IPS DF 4.7 (cell line): Measurements from ENCODE around the gene DSCAML1.
"Not testable (repeated sequence)": the region's sequence is repeated elsewhere in the genome, so short reads cannot be mapped to it uniquely, and the experiment has no call there.

ENCODE experiments used
- DNase-seq: peaks from one replicate; pipeline ENCODE4 v3.0.0-alpha.2; 2013; ENCODE audit warnings: low spot score; ENCODE audit errors: extremely low read depth

Gene DSCAML1

DNA sequence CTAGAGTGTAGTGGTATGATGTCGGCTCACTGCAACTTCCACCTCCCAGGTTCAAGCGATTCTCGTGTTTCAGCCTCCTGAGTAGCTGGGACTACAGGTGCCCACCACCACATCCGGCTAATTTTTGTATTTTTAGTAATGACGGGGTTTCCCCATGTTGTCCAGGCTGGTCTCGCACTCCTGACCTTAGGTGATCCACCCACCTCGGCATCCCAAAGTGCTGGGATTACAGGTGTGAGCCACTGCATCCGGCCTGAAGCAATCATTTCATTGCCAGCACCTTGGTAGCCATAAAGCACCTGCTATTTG is 340.3 kb downstream of the DSCAML1 start:
- DNase-seq, result not testable (repeated sequence)

DNA sequence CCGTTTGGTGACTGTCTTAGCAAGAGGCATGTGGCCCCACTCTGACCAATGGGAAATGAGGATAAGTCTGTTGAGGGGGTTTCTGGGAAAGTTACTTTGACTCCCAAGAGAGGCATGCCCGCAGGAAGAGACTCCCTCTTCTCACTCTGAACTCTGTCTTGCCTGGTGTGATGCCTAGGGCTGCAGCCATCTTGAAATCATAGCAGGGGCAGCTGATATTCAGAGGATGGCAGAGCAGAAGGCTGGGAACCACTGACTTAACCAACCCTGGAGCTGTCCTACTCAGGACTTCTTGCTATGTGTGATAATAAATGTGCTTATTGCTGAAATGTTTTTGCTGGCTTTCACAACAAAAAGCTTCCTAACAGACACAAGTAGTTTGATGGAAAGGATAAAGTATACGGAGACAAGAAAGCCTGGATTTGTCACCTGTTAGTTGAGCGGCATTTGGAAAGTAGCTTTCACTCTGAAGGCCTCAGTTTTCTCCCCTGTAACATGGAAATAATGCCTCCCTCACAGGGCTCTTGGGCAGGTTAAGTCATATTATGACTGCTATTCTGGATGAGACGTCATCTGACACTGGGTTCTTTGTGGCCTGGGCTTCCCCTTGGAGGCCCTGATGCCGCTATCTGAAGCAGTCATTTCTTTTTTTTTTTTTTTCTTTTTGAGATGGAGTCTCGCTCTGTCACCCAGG is 340.8 kb downstream of the DSCAML1 start:
- DNase-seq, result no peak

DNA sequence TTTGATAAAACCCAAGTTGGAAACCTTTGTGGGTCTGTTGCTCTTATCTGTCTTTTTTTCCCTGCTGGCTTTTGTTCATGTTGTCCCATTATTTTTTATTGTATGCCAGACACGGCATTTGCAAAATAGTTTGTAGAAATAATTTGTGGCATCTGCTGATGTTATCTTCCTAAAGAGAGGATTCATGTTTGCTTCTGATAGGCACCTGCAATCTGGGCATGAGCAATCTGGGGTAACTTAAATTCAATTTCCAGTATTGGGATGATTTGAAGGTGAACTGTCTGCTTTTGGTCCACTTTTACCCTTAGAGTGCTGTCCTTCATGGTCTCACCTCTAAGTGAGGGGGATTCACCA is 342.5 kb downstream of the DSCAML1 start:
- no peak for DNase-seq

DNA sequence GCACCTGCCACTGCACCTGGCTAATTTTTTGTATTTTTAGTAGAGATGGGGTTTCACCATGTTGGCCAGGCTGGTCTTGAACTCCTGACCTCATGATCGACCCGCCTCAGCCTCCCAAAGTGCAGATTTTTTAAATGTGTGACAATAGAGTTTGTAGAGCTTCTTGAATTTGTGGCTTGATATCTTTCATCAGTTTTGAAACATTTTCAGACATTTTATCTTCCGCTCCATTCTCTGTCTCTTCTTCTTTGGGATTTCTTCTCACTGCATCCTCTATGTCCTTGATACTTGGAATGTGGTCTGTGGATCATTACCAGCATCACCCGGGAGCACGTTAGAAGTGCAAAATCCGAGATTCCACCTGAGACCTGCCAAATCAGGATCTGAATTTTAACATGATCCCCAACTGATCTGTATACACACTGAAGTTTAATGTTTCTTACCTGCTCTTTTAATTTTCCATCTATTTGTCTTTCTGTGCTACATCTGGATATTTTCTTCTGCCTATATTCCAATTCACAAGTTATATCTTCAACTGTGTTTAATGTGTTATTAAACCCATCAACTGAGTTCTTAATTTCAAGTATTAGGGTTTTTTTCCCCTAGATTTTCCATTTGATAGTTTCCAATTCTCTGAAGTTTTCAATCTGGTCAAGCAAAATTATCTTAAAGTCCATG is 343.0 kb downstream of the DSCAML1 start:
- no peak for DNase-seq

DNA sequence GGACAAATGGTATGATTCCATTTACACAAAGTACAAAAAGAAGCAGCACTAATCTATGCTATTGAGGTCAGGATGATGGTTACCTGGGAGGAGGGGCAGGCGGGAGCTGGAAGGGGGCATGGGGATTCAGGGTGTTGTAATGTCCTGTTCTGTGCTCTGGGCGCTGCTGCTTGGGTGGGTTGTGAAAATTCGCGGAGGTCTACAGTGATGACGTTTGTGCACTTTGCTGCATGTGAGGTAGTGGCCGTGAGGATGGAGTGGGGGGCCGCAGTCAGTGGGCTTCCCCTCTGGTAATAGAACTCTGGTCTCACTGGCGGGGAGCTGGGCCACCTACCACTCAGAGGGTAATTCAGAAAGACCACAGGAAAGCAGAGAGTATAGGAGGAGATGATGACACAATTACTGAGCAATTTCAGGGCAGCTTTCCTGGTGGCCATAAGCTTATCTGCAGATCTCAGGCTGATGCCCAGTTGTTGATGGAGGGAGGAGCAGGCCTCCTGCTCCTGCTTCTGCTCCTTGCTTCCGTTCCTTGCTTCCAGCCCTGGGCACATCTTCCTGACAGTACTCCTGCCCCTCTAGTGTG is 347.8 kb downstream of the DSCAML1 start:
- DNase-seq, result no peak

DNA sequence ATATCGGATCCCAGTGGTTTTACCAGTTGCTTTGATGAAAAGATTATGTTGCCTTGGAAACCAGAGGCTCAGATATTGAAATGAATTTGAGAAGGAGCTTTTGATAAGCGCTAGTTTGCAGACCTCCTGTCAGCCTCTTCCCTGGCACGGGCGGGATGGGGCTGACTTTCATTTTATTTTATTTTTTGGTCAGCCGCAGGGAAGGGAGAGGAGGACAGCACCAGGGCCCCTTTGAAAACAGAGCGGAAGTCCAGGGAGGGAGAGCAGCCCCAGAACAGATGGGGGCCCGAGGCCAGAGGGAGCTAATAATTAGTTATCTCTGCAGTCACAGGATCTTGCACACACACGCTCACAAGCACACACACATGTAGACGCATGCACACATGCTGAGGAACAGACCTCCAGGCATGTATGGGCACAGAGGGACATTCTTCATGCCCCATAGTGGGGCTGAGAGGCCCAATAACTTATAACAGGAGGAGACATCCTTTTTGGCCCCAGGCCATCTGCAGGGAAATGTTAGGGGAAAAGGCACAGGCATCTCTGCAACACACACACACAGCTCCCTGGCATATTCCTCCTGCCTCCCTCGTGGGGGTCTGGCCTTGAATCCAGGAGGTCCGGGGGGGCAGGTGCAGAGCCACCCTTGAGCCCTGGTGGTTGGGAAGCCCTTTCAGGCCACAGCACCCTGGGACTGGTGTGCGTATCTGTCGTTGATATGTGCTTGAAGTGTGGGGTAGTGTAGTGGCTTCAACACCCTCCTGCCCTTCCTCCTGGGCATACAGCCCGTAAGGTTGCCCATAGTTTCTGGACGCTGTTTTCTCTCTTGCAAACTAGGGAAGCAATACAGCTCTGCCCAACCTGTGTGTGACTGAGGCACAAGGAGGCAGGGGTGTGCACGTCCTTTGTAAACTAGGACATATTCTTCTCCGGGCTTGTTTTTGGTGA is 352.0 kb downstream of the DSCAML1 start:
- no peak for DNase-seq

DNA sequence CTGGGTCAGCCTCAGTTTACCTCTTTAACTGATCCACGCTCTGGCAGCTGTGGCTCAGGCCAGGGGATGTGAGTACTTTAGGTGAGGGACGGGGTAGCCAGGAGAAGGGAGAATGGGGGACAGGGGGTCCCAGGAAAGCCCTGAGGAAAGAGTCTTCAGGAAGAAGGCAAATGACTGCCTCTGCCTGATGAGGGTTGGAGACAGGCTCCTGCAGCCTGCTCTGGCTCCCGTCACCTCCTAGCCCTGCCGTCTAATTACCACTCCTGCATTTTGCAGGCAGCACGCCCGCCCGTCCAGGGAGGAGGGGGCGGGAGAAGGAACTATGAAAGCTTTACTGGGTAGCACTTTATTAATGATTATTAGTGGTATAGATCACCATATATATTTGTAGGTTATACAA is 352.8 kb downstream of the DSCAML1 start:
- DNase-seq, result no peak

DNA sequence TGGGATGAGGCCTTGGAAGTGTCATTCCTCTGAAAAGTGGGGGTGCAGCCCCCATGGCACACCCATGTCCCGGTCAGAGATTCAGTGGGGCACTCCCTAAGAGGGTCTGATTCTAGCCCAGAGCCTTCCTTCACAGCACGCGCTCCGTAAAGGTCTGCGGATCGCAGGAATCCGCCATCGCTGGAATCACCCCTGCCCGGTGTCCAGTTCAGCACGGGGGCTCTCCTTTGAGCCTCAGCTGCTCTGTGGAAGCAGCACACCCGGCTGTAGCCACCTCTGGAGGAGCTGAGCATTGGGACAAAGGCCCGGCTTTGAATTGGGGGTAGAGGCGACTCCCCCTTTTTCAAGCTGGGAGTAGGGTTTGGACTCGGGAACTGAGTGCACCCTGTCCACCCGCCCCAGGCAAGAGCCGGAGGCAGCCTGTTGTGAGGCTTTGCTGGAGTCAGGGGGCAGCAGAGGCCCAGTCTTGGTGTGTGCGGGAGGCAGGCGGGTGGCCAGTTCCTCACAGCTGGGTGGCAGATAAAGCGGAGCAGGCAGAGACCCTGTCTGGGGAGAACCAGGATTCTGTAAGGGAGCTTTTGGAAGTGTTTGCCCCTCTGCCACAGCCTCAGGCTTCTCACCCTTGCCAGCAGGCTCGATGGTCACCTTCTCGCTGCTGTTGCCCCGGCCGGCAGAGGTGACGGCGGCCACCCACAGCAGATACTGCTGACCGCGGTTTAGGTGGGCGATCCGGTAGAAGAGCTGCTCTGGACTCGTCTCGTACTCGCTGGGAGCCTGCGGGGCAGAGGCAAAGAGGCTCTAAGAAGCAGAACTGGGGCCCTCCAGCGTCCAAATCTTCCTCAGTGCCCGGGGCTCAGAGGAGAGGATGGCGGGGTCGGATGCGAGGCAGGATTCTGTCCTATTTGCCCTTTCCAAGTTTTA is 353.5 kb downstream of the DSCAML1 start:
- peak; percentile 14 for DNase-seq

DNA sequence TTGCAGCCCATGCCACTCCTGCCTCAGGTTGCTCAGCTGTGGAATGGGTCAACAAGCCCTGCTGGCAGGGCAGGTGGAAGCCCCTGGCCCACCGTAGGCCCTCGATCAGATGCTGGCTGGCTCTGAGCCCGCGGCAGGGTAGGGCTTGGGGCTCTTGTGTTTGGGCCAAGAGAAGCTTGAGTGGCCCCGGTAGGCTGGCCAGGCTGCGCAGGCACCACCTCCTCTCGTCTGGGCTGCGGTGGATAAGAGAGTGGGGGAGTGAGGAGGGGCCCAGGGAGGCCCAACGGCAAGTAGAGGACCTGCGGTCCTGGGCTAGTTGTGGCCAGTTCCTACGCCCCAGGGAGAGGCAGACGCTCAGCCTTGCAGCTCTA is 354.2 kb downstream of the DSCAML1 start:
- no peak for DNase-seq

DNA sequence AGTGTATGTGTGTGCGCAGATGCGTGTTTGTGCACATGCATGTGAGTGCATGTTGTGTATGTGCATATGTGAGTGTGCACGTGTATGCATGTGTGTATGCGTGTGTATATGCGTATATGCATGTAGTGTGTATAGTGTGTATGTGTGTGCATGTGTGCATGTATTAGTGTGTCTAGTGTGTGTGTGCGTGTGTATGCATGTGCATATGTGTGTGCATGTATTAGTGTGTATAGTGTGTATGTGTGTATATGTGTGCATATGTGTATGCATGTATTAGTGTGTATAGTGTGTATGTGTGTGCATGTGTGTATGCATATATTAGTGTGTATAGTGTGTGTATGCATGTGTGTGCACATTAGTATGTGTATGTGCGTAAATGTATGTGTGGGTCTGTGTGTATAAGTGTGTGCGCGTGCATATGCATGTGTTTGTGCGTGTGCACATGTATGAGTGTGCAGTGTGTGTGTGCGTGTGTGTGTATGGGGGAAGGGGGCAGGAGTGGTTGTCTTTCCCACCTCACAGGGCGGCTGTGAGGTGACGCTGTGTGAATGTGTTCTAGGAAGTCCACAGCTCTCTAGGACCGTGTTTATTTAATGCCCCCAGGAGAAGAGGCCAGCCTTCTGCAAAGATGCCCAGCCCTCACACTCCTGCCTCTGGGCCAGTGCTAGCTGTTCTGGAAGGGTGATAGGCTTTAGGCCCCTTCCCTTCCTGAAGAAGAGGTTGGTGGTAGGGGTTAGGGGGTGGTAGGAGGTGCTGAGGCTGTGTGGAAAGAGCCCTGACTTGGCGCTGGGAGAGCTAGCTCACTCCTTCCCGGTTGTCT is 354.8 kb downstream of the DSCAML1 start:
- no peak for DNase-seq

DNA sequence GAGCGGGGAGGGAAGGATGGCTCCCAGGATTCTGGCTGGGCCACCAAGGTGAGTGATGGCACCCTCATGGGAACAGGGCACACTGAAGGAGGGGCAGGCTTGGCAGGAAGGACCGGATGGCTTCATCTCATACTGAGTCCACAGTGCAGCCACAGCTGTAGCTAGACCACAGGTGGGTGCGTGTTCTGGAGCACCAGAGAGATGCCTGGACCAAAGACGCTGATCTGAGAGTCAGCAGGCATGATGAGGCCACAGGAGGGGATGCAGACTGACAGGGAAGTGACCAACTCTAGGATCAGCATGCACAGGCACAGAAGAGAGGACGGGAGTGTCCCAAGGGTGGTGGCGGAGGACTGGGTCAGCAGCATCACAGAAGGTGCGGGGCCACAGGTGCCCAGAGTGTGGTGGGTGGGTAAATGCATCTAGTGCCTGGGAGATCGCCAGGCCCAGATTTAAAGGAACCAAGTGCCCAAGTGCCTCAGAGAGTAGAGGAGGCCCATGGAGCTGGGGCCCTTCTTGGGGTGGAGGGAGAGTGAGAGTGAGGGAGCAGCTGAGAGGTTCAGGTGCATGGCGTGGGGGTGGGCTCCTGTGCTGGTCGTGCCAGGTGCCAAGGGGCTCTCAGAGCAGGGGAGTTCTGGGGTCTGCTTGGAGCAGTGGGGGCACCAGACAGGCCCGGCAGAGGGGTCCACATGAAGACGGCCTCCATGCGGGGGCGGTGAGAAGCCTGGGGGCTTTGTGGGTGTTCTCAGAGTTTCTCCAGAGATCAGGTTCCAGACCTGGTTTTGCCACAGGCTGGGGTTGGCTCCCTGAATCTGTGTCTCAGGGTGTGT is 355.7 kb downstream of the DSCAML1 start:
- DNase-seq, result no peak

DNA sequence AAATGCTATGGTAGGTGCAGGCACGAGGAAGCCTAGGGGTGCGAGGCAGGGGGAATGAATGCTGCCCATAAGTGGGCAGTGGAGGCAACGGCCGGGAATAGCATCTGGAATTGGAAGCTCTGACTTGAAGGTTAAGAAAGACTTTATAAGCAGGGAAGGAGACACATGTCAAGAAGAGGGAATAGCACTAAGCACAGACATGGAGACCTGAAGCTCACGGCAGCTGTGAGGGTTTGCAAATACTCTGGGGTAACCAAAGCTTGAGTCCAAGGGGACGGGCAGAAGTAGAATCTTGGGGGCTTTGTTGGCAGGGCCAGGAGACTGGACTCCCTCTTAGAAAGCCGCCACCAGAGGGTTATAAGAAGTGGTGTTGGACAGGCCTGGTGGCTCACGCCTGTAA is 356.8 kb downstream of the DSCAML1 start:
- no peak for DNase-seq

DNA sequence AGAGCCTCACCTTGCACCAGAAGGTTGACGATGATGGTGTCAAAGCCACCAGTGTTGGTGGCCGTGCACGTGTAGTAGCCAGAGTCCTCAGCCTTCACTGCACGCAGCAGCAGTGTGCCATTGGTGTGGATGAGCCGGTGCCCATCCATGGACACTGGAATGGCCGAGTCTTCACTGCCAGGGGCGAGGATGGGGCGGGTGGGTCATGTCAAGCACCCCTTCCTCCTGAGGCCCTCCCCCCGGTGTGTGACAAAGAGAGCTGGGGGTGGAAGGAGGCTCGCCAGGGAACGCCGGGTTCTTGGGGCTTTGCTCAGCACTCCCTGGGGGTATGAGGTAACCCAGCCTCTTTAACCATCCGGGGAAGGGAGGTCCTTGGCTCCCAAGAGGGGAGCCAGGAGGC is 357.8 kb downstream of the DSCAML1 start:
- no peak for DNase-seq

DNA sequence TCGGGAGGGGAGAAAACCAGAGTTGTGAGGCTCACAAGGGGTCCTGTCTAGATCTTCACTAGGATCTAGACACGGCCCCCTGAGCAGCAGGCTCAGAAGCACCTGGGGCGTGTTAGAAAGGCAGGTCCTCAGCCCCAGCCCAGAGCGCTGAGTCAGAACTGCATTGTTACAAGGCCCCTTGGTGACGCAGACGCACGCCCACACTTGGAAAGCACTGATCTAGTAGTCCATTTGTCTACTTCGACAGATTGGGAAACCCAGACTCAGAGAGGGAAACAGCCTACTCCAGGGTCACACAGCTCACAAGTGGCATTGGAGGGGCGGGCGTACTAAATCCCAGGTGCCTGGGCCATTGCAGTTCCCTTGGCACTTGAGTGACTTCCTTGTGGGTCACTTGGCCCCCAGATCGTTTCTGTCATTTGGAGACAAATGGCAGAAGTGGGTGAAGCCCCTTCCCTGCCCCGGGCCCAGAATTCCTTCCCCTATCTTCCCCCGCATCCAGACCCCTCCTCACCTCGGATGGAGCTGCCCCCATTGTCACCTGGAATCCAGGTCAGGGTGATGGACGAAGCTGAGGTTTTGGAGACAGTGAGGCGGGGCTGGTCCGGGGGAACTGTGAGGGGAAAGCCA is 358.5 kb downstream of the DSCAML1 start:
- DNase-seq, result no peak

DNA sequence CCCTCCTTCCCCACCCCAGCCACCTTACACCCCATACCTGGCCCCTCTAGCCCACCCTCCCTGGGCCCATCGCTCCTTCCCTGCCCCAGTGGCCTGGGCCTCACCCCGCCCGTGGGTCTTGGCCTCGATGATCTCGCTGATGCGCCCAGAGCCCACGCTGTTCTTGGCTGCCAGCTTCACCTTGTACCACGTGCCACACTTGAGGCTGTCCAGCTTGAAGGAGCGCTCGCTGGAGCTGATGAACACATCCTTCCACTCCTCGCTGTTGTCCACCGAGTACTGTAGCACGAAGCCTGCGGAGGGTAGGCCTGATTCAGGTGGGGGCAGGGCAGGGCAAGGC is 359.3 kb downstream of the DSCAML1 start:
- no peak for DNase-seq

DNA sequence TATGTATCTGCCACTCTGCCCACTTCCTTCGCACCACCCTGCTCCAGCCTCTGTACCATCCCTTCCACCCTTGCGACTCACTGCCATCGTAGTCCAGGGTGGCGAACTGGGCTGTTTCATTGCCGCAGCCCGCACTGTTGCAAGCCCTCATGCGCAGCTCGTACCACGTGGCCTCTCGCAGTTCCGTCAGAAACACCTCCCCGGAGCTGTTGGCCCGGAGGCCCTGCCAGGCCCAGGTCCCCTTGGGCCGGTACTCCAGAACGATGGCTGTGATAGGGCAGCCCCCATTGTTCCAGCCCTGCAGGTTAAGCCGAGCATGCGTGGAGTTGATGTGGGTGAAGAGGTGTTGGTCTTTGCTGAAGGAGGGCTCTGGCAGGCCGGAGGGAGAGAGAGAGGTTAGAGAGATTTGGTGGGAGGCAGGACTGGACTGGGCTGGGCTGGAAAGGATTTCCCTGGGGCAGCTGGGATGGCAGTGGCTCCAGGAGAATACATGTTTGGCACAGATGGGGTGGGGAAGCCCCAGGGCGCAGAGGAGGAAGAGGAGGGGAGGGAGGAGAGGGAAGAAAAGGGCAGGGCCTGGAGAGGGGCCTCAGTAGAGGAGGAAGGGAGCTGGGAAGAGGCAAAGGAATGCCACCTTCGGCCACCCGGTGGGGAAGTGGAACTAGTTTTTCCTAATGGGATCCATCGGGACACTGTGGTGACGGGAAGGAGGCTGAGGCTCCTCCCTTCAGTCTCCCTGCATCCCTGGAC is 359.8 kb downstream of the DSCAML1 start:
- no peak for DNase-seq

DNA sequence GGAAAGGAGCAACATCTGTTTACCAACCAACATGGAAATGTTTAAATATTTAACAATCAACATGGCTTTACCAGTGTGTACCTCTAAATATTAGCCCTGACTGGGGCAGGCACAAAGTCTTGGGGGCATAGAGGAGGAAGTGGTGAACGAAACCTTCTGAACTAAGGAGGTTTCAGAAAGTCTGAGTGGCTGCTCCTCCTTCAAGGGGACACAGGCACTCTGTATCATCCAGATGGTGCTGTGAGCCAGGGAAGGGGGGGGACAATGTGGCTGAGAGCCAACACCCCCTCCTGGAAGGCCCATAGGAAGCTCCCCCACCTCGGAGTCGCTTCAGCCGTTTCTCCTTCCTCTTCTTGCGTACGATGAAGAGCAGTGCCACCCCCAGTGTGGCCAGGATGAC is 361.7 kb downstream of the DSCAML1 start:
- DNase-seq, result no peak

DNA sequence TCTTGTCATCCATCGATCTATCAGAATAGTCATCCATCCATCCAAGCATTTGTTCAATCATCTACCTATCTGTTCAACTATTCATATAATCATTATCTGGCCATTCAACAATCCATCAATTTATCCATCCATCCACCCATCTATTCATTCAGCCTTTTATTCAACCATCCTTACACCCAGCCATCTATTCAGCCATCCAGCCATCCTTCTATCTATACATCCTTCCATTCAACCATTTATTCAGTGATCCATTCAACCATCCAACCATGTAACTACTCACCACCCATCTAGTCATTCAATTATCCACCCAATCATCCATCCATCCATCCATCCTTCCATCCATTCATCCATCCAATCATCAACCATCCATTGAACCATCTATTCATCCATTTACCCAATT is 362.5 kb downstream of the DSCAML1 start:
- no peak for DNase-seq
